Calu3 (cell line): ENCODE results near the gene PARD3. TPM values are rescaled to one million over a fixed set of nuclear protein-coding genes. Genes with fewer than 3 reads are reported as not detected.

Experiments
- BruUV-seq: library from RNA; stranded (reverse); fragments of 400-500 nt; replicated peaks from 2 replicates; lab custom pipeline; 2021; lab: Mats Ljungman, UMichigan
- CTCF ChIA-PET: fragments of 300-600 bp; sonication (Branson Sonifier 250); formaldehyde crosslinking; loops from one replicate; lab custom pipeline; 2022; ENCODE audit warnings: antibody characterized with exemption; lab: Charles Lee
- DNase-seq: peaks from one replicate; pipeline ENCODE4 v3.0.0; 2022
- H3K27ac Mint-ChIP-seq: one replicate; pipeline ENCODE4 v1.8.0; 2022; ENCODE audit warnings: mixed read lengths; ENCODE audit not compliant: unreplicated experiment
- H3K27me3 Mint-ChIP-seq: one replicate; pipeline ENCODE4 v1.8.0; 2022; ENCODE audit warnings: mixed read lengths; ENCODE audit not compliant: unreplicated experiment
- H3K36me3 Mint-ChIP-seq: one replicate; pipeline ENCODE4 v1.8.0; 2022; ENCODE audit warnings: mild to moderate bottlenecking, moderate library complexity, mixed read lengths; ENCODE audit not compliant: insufficient read depth, unreplicated experiment
- H3K4me1 Mint-ChIP-seq: one replicate; pipeline ENCODE4 v1.8.0; 2022; ENCODE audit warnings: mild to moderate bottlenecking, low read depth, mixed read lengths; ENCODE audit not compliant: unreplicated experiment
- H3K4me3 Mint-ChIP-seq: one replicate; pipeline ENCODE4 v1.8.0; 2022; ENCODE audit warnings: mild to moderate bottlenecking, low read depth, moderate library complexity, mixed read lengths; ENCODE audit not compliant: unreplicated experiment
- H3K9me3 Mint-ChIP-seq: one replicate; pipeline ENCODE4 v1.8.0; 2022; ENCODE audit warnings: low read depth, mixed read lengths; ENCODE audit not compliant: unreplicated experiment
- CTCF ChIP-seq: fragments of 200-600 bp; IDR thresholded peaks from one replicate; pipeline ENCODE4 v1.8.0; 2022; ENCODE audit warnings: antibody characterized with exemption; ENCODE audit not compliant: unreplicated experiment
- intact Hi-C: fragments of 100-400 bp; cut with micrococcal nuclease; formaldehyde crosslinking; loops from one replicate; pipeline ENCODE4 v1.10.0; 2022; ENCODE audit not compliant: unreplicated experiment
- total RNA-seq: library from RNA; stranded (reverse); gene quantifications from 2 replicates; pipeline ENCODE4 v1.2.3, GENCODE V29; 2022

PARD3 gene
- total RNA-seq, 1 experiment from 2014 or later = 62.4 TPM

GRCh38 chr10:34576797-34577196 lies 238.3 kb downstream of the PARD3 start:
- intact Hi-C loops = no loop called here
- no peaks in the 10 kb centered on the region for H3K9me3 Mint-ChIP-seq
- BruUV-seq = no TSS peak
- H3K4me3 Mint-ChIP-seq = no peak overlapping the region
- DNase-seq = no peak
- H3K27ac Mint-ChIP-seq = no peak overlapping the region
- CTCF ChIA-PET = no interaction called here
- no peak for TF ChIP-seq CTCF
- H3K4me1 Mint-ChIP-seq = peaks cover 10% of the 10 kb centered on the region
- no peaks in the 10 kb centered on the region for H3K36me3 Mint-ChIP-seq
- H3K27me3 Mint-ChIP-seq = no peaks in the 10 kb centered on the region

- Mint-ChIP-seq H3K36me3 (no peaks in the 10 kb centered on the region), H3K9me3 (no peaks in the 10 kb centered on the region), H3K27ac (no peak overlapping the region), H3K4me3 (no peak overlapping the region), H3K4me1 (peaks cover 10% of the 10 kb centered on the region), H3K27me3 (no peaks in the 10 kb centered on the region)
- no peak for DNase-seq
- TF ChIP-seq CTCF = no peak
- CTCF ChIA-PET = no interaction called here
- intact Hi-C loops = no loop called here
- no TSS peak for BruUV-seq
Observed at GRCh38 chr10:34575882-34576281, 239.2 kb downstream of the PARD3 start.

- Mint-ChIP-seq H3K36me3 (no peaks in the 10 kb centered on the region), H3K27ac (no peak overlapping the region), H3K27me3 (no peaks in the 10 kb centered on the region), H3K4me3 (no peak overlapping the region), H3K4me1 (peaks cover 10% of the 10 kb centered on the region), H3K9me3 (no peaks in the 10 kb centered on the region)
- BruUV-seq = no TSS peak
- CTCF ChIA-PET = no interaction called here
- intact Hi-C loops = no loop called here
- no peak for DNase-seq
- TF ChIP-seq CTCF = no peak
Observed at GRCh38 chr10:34574353-34574934, 240.7 kb downstream of the PARD3 start.

- no peaks in the 10 kb centered on the region for H3K27me3 Mint-ChIP-seq
- H3K9me3 Mint-ChIP-seq = no peaks in the 10 kb centered on the region
- no peak for TF ChIP-seq CTCF
- no peak overlapping the region for H3K27ac Mint-ChIP-seq
- H3K4me1 Mint-ChIP-seq = peaks cover 10% of the 10 kb centered on the region
- H3K4me3 Mint-ChIP-seq = no peak overlapping the region
- DNase-seq = no peak
- no TSS peak for BruUV-seq
- intact Hi-C loops = no loop called here
- CTCF ChIA-PET = no interaction called here
- H3K36me3 Mint-ChIP-seq = no peaks in the 10 kb centered on the region
Observed at GRCh38 chr10:34570887-34571286, 244.2 kb downstream of the PARD3 start.
